GM19193 (cell line): ENCODE measurements around the gene ERCC4.

Experiments used
- POLR2A ChIP-seq: IDR thresholded peaks from 4 replicates; pipeline ENCODE4 v1.6.1; 2011; ENCODE audit not compliant: insufficient read depth, insufficient read length; ENCODE audit errors: extremely low read depth

ERCC4 gene

GRCh38 chr16:13994239-13995106, 74.5 kb downstream of the ERCC4 start:
- no peak for TF ChIP-seq POLR2A

GRCh38 chr16:13995194-13995593, 75.2 kb downstream of the ERCC4 start:
- TF ChIP-seq POLR2A = no peak

DNA sequence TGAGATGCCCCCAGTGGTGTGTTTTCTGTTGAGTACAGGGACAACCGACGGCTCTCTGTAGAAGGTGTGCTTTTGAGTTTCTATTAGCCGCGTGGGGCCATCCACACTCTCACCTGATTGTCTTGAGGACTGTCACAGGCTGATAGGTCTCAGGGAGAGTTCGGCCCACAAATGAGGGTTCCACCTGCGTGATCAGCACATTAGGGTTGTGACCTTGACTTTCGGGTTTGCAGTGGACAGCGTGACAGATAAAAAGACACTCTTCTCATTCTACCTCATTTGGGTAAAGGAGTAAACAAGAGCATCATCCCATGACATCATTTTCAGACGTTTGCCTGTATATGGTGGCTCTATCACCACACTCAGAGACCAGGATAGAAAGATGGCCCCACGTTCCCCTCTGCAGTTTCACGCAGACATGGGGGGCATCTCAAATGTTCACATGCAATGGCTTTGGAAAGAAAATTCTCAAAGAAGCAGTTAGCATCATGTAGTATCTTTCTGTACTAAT, 76.9 kb downstream of the ERCC4 start:
- TF ChIP-seq POLR2A = no peak

- no peak for TF ChIP-seq POLR2A
Measured at GRCh38 chr16:13997526-13997925, 77.6 kb downstream of the ERCC4 start.

DNA sequence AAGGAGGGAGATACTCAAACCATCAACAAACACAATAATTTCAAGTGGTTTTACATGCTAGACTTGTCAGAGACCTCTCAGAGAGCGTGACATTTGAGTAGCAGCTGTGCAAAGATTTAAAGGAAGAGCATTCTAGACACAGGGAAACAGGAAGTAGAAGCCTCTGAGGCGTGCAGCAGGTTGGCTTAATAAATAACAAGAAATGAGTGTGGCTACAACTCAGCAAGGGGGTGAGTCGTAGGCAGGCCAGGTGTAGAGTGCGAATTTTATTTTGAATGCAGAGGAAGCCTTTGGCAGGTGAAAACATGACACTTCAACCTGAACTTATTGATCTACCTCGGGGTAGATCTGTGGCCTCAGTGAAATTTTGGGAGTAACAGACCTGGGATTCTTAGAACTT, 78.0 kb downstream of the ERCC4 start:
- no peak for TF ChIP-seq POLR2A

DNA sequence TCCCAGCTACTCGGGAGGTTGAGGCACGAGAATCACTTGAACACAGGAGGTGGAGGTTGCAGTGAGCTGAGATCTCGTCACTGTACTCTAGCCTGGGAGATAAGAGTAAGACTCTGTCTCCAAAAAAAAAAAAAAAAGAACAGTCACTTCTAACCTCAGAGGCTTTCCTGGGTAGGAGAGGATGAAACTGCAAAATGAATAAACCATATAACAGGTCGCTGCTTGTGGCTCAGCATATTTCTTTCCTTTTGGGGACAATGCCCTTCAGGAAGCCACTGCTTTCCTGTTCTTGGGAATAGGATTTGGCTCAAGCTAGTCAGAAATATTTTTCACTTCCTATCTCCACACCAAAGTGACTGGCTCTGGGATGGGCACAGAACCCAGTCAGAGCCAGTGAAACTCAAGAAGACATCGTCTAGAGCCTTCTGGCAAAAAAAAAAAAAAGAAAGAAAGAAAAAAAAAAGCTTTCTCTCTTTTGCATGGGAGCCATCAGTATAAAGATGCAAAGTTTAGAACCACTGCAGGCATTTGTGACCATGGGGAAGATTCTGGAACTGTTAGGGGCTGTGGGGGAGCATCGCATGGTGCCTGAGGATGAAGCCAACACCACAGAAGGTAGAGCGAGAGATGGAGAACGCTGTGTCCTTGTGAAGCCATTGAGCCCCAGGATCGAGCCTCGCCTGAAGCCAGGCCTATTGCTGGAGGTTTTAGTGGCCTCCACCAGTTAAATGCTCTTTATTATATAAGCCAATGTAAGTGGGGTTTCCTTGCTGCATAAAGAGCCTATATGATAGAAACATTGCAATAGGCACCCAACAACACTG, 79.3 kb downstream of the ERCC4 start:
- TF ChIP-seq POLR2A = no peak

- TF ChIP-seq POLR2A = no peak
Measured at GRCh38 chr16:13999895-14000425, 80.0 kb downstream of the ERCC4 start.

- no peak for TF ChIP-seq POLR2A
Measured at GRCh38 chr16:14001521-14001920, 81.6 kb downstream of the ERCC4 start.
